NCI-H2107 treated with DMSO at 0.1 percent for 48 hours (cell line): ENCODE results near the gene CAPG.
"Not testable (repeated sequence)": the region's sequence is repeated elsewhere in the genome, so short reads cannot be mapped to it uniquely, and the experiment has no call there.

ENCODE experiments used
- DNase-seq: peaks from one replicate; lab custom pipeline; 2025; ENCODE audit not compliant: unreplicated experiment; lab: John Stamatoyannopoulos, UW

CAPG gene

GRCh38 chr2:85409845-85410583 lies at the start of gene CAPG:
Gene CAPG (minus strand): TSS chr2:85410366. CDS start chr2:85402145, 8,221 bp downstream.
- no peak for DNase-seq

DNA sequence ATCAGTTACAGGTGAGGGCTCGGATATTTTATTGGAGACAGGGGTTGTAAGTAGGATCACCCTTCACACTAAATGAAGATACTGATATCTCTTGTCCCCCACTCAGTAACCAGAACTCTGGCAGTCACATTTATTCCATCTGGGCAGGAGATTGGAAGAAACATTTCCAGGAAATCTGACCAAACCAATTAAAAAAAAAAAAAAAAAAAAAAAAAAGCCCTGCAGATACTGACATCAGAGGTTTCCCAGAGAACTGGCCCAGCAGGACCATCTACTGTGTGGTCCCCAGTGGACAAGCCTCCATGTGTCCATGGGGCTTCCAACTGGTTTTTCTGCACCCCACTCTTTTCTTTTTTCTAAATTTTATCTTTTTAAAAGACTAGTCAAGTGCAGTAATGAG lies 49.6 kb upstream of the CAPG start:
- DNase-seq: no peak

DNA sequence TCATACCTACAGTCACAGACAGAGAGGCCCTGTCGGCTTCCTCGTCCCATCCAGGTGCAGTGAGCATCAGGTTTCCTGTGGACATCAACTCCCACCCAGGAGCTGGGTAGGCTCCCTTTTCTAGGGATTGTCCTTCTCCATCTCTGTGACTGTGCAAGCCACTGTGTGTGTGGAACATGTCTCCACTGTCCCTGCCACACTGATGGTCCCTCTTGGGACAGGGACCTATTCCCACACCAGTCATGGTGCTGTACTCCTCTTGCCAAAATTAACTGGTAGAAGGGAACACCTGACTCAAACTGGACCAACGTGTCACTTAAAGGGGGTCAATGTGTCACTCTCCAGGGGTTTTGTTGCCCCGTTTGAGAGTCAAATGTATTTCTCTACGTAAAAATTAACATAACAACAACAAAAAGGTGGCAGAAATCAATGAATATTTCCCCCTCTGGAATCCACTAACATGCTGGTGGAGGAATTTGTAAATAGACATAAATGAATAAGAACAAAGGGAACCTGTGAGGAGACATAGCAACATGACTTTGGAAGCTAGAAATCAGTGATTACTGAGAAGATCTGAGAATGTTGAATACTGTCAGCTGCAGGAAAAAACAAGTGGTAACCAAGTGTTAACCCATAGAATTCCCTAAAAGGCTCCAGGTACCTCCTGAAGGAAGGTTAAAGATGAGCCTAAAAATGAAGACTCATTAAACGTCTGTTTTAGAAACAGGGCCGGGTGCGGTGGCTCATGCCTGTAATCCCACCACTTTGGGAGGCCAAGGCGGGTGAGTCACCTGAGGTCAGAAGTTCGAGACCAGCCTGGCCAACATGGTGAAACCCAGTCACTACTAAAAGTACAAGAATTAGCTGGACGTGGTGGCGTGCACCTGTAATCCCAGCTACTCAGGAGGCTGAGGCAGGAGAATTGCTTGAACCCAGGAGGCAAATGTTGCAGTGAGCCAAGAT lies 48.7 kb upstream of the CAPG start:
- no peak for DNase-seq

- DNase-seq: no peak
Observed at GRCh38 chr2:85457877-85458316, 47.7 kb upstream of the CAPG start.

DNA sequence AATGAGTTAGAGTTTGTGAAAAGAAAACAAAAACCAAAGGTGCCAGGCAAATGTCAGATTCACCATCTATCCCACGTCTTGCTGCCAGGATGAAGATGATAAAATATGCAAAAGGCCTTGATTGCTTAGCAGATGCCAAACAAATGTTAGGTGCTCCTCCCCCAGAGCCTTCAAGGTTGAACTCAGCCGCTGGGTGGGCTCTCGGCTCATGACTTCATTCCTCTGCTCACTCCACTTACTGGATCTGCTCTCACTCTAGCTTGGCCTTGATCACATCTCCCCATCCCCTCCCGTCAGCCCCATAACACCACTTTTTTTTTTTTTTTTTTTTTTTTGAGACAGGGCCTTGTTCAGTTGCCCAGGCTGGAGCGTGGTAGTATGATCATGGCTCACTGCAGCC lies 46.9 kb upstream of the CAPG start:
- DNase-seq: no peak

DNA sequence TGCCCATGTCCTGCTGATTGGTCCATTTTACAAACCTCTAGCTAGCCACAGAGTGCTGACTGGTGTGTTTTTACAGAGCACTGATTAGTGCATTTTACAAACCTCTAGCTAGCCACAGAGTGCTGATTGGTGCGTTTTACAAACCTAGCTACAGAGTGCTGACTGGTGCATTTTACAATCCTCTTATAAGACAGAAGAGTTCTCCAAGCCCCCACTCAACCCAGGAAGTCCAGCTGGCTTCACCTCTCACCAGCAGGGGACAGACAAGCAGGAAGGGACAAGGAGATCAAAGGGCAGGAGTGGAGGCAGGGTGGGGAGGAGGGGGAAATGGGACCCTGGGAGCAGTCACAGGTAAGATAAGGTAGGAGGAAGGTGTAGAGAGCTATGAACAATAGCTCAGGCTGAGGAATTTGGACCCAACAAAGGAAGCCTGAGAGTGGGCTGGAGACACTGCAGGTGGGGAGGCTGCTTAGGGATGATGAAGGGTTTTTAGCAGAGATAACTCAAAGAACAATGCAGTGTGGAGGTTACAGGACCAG lies 45.5 kb upstream of the CAPG start:
- DNase-seq: no peak

DNA sequence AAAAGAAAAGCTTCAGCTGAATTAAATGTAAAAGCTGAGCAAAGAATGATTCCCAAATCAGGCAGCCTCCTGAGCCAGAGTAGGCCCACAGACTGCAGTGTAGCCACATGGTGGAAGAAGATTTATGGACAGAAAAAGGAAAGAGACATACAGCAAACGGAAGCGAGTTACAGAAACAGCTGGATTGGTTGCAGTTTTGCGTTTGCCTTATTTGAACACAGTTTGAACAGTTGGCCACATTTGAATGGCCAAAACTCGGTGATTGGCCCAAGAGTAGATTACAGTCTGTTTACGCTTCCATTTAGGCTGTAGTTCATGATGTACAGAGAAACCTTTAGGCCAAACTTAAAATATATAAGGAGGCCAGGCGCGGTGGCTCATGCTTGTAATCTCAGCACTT lies 43.4 kb upstream of the CAPG start:
- DNase-seq: no peak

DNA sequence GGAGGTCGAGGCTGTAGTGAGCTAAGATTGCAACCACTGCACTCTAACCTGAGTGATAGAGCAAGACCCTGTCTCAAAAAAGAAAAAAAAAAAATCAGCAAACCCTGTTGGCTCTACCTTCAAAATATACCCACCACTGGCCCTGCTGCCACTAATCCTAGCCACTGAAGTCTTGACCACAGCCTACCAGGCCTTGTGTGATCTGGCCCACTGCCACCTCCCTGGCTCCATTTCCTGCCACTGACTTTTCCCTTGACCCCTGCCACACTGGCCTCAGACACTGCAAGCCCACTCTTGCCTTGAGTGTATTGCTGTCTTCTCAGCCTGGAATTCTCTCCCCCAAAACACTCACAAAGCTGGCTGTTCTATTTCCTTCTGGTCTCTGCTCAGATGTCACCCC lies 42.1 kb upstream of the CAPG start:
- DNase-seq: no peak

DNA sequence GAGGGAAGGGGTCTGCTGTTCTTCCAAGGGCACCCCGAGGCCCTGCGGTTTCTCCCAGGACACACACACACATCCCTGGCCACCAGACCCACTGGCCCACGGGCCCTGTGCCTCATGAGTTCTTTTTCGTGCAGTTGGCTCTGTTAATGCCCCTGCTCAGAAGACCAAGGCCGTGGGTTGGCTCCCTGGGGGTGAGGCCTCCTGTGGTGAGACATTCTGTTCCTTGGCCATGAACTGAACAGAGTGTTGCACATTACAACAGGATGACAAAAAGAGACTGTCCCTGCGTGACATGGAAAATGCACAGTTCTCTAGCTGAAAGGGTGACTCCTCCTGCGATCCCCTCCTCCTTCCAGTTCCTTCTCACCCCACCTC lies 39.0 kb upstream of the CAPG start:
- DNase-seq: no peak

DNA sequence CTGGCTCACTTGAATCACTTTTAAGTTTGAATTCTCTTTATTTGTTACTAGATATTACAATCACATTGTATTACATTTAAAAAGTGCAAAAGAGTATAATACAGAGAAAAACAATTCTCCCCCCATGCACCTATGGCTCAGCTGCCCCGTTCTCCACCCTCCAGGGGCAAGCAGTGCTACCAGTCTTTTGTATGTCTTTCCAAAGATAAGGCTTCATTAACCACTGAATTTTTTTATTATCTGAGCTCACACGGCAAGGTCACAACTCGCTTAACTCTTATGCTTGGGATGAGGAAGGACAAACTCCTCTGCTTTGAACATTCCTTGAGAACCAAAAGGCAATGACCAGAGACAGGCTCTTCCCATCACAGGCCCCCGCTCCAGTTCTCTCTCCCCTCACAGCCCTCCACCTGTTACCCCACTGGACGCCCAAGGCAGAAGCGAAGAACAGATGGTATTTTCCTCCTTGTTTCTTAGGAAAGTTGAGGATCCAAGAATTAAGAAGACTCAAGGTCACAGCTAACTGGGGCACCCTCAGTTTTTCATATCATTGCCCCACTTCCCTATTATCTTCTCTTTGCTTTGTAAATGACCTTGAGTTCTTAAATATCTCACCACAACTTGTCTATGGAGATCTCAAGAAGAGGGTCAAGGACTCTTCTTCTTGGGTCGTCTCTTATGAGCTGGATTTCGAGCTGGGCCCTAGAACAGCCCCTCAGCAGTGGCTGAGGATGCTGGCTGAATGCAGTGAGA lies 38.5 kb upstream of the CAPG start:
- DNase-seq: no peak

GRCh38 chr2:85447222-85447585 lies 37.0 kb upstream of the CAPG start:
- DNase-seq: no peak

- peak; percentile 11 for DNase-seq
Observed at GRCh38 chr2:85446296-85447221, 36.4 kb upstream of the CAPG start.

DNA sequence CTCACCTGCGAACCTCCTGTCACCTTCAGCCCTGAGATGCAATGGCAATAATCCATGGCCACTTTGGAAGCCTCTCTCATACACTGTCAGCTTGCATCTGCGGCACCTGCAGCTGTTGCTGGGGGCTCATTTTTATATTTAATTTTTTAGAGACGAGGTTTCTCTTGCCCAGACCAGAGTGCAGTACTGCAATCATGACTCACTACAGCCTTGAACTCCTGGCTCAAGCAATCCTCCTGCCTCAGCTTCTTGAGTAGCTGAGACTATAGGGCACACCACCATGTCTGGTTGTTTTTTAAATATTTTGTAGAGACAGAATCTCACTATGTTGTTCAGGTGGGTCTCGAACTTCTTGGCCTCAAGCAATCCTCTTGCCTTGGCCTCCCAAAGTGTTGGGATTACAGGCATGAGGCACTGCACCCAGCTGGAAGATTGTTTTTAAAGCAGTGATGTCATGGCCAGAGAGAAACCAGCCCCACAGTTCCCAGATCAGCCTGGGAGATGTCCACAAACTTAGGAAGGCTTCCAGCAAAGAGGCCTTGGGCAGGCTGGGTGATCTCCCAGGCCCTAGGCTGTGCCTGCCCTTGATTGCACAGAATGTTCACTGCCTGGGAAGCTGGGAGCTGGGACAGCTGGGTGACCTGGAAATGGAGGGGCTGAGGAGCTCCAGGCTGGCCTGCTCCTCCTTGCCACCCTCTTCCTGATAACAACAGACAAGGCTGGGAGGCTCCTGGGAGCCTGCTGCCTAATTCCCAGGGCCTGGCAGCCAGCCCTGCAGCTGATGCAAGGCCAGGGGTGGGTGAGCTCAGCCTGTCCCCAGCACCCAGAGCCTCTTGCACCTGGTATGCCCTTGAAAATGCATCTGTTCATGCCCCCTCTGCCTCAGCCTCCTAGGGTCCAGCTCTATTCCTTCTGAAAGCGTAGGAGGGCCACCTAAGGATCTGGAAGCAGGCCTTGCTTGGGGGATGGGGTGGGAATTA lies 35.4 kb upstream of the CAPG start:
- peak; percentile 59 for DNase-seq

DNA sequence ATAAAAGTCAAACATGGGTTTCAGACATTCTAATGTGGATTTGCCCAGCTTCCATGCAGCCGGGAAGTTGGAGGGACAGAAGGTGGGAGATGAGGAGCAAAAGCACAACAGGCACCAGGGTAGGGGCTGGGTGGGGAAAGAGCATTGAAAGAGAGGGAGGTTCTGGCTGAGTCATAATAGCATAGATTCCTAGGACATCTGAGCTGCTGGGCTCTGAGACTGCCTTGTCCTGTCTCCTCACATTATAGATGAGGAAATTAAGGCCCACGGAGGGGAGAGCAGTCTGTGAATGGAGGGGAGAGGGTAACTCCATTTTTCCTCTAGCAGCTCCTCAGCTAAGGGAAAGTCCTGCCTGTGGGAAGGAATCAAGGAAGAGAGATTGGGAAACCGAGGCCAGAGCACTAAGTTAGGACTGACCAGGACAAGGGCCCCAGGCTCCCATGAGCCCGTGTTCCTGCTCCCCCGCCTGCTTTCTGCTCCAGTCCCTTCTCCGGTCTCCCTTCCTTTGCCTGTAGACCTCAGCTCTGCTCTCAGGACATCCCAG lies 34.5 kb upstream of the CAPG start:
- DNase-seq: no peak

GRCh38 chr2:85441864-85442263 lies 31.7 kb upstream of the CAPG start:
- no peak for DNase-seq

GRCh38 chr2:85440729-85441128 lies 30.6 kb upstream of the CAPG start:
- no peak for DNase-seq

- DNase-seq: no peak
Observed at GRCh38 chr2:85439986-85440385, 29.8 kb upstream of the CAPG start.

DNA sequence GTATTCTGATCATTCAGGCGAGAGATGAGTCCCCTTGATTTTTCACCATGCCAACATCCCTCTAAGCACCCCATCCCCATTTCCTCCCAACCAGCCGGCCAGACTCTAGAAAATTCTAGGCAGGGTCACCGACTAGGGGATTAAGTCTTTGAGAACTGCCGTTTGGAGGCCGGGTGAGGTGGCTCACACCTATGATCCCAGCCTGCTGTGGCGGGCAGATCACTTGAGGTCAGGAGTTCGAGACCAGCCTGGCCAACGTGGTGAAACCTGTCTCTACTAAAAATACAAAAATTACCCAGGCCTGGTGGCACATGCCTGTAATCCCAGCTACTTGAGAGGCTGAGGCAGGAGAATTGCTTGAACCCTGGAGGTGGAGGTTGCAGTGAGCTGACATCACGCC lies 29.4 kb upstream of the CAPG start:
- DNase-seq: not testable (repeated sequence)

GRCh38 chr2:85439025-85439472 lies 28.9 kb upstream of the CAPG start:
- no peak for DNase-seq
